Ishikawa (cell line): ENCODE measurements around the gene IL4R.

Source experiments
- EP300 ChIP-seq: IDR thresholded peaks from 2 replicates; pipeline ENCODE4 v1.6.1; 2012; ENCODE audit warnings: borderline replicate concordance
- NFIC ChIP-seq: IDR thresholded peaks from 2 replicates; pipeline ENCODE4 v1.6.1; 2012
- TF ChIP-seq, protein P1 (sequence below): IDR thresholded peaks from 2 replicates; pipeline ENCODE4 v1.6.1; 2012; ENCODE audit warnings: low read depth, mild to moderate bottlenecking
- TF ChIP-seq, protein P2 (sequence below): IDR thresholded peaks from 2 replicates; pipeline ENCODE4 v1.6.1; 2012
- TF ChIP-seq, protein P3 (sequence below): IDR thresholded peaks from 2 replicates; pipeline ENCODE4 v1.6.1; 2012

DNA sequence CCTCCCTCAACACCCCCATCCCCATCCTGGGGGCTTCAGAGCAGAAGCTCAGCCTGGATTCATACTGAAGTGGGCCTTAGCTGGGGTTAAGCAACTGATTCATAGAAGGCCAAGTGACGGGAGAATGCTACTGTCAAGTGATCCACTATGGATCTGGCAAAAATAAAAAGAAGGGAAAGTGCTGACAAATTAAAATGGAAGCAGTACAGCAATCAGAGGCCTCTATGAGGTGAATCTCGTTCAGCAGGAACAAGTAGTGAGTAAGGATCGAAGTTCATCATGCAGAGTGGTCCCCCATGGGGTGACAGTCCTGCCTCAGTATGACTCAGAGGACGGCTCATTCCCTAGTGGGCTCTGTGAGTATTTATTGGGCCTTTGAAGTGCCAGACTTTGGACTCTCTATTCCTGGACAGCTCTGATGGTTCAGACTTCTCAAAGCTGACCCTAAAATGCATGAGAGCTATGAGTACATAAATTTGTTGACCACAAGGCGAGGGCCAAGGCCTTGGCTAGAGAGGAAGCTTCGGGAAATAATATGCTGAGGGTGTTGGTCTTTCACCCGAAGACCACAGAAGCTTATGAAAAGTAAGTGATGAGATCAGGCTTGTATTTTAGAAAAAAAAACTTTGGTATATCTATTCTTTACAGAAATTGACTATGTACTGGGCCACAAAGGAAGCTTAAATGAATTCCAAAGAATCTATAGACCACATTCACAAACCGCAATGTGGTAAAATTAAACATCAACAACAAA is 39.9 kb upstream of the IL4R start:
- TF ChIP-seq EP300 (no peak), NFIC (no peak)
- TF ChIP-seq, protein P1, sequence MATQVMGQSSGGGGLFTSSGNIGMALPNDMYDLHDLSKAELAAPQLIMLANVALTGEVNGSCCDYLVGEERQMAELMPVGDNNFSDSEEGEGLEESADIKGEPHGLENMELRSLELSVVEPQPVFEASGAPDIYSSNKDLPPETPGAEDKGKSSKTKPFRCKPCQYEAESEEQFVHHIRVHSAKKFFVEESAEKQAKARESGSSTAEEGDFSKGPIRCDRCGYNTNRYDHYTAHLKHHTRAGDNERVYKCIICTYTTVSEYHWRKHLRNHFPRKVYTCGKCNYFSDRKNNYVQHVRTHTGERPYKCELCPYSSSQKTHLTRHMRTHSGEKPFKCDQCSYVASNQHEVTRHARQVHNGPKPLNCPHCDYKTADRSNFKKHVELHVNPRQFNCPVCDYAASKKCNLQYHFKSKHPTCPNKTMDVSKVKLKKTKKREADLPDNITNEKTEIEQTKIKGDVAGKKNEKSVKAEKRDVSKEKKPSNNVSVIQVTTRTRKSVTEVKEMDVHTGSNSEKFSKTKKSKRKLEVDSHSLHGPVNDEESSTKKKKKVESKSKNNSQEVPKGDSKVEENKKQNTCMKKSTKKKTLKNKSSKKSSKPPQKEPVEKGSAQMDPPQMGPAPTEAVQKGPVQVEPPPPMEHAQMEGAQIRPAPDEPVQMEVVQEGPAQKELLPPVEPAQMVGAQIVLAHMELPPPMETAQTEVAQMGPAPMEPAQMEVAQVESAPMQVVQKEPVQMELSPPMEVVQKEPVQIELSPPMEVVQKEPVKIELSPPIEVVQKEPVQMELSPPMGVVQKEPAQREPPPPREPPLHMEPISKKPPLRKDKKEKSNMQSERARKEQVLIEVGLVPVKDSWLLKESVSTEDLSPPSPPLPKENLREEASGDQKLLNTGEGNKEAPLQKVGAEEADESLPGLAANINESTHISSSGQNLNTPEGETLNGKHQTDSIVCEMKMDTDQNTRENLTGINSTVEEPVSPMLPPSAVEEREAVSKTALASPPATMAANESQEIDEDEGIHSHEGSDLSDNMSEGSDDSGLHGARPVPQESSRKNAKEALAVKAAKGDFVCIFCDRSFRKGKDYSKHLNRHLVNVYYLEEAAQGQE, result no peak
- TF ChIP-seq, protein P2, sequence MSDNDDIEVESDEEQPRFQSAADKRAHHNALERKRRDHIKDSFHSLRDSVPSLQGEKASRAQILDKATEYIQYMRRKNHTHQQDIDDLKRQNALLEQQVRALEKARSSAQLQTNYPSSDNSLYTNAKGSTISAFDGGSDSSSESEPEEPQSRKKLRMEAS, result no peak
- TF ChIP-seq, protein P3, sequence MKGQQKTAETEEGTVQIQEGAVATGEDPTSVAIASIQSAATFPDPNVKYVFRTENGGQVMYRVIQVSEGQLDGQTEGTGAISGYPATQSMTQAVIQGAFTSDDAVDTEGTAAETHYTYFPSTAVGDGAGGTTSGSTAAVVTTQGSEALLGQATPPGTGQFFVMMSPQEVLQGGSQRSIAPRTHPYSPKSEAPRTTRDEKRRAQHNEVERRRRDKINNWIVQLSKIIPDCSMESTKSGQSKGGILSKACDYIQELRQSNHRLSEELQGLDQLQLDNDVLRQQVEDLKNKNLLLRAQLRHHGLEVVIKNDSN, result no peak
